Astrocyte (in vitro differentiated cells and primary cell): Measurements from ENCODE around the gene FHIT. TPM values are rescaled to one million over a fixed set of nuclear protein-coding genes. Genes with fewer than 3 reads are reported as not detected.

Experiments used
- DNase-seq: peaks from one replicate; pipeline ENCODE4 v3.0.0-alpha.2; 2010; ENCODE audit warnings: low read depth
- FAIRE-seq: peaks from 2 replicates; lab custom pipeline; 2011; peaks lifted over from hg19 to GRCh38; lab: Jason Lieb, UNC
- H2AFZ ChIP-seq: 2 replicates; pipeline ENCODE4 v1.6.0; 2012; ENCODE audit warnings: low read depth, low read length, inconsistent platforms
- H3K27ac ChIP-seq: 2 replicates; pipeline ENCODE4 v1.5.1; 2011; ENCODE audit warnings: low read depth, low read length, inconsistent platforms
- H3K27me3 ChIP-seq: 2 replicates; pipeline ENCODE4 v1.6.0; 2011; ENCODE audit warnings: low read length, inconsistent platforms; ENCODE audit not compliant: insufficient read depth
- H3K36me3 ChIP-seq: 2 replicates; pipeline ENCODE4 v1.5.1; 2011; ENCODE audit warnings: low read length, inconsistent platforms; ENCODE audit not compliant: insufficient read depth
- H3K4me1 ChIP-seq: 2 replicates; pipeline ENCODE4 v1.5.1; 2011; ENCODE audit warnings: low read length, inconsistent platforms; ENCODE audit not compliant: insufficient read depth
- H3K4me2 ChIP-seq: 2 replicates; pipeline ENCODE4 v1.6.0; 2012; ENCODE audit warnings: low read length, inconsistent platforms
- H3K4me3 ChIP-seq: 2 replicates; pipeline ENCODE4 v1.5.1; 2011; ENCODE audit warnings: low read depth, mild to moderate bottlenecking, low read length, inconsistent platforms; ENCODE audit not compliant: insufficient read depth
- H3K79me2 ChIP-seq: 2 replicates; pipeline ENCODE4 v1.6.0; 2012; ENCODE audit warnings: mild to moderate bottlenecking, low read length, inconsistent platforms; ENCODE audit not compliant: insufficient read depth
- H3K9ac ChIP-seq: 2 replicates; pipeline ENCODE4 v1.6.0; 2012; ENCODE audit warnings: mild to moderate bottlenecking, low read length, inconsistent platforms
- H3K9me3 ChIP-seq: 2 replicates; pipeline ENCODE4 v1.5.1; 2012; ENCODE audit warnings: low read depth, mild to moderate bottlenecking, low read length, inconsistent platforms; ENCODE audit not compliant: insufficient read depth
- H4K20me1 ChIP-seq: 2 replicates; pipeline ENCODE4 v1.6.0; 2012; ENCODE audit warnings: low read length, inconsistent platforms; ENCODE audit not compliant: insufficient read depth
- H3K27ac Mint-ChIP-seq: one replicate; pipeline ENCODE4 v1.8.0; 2021; ENCODE audit warnings: mild to moderate bottlenecking, mixed read lengths; ENCODE audit not compliant: unreplicated experiment
- H3K27me3 Mint-ChIP-seq: one replicate; pipeline ENCODE4 v1.8.0; 2021; ENCODE audit warnings: low read depth, mixed read lengths; ENCODE audit not compliant: unreplicated experiment
- H3K36me3 Mint-ChIP-seq: one replicate; pipeline ENCODE4 v1.8.0; 2021; ENCODE audit warnings: low read depth, mixed read lengths; ENCODE audit not compliant: unreplicated experiment
- H3K4me1 Mint-ChIP-seq: one replicate; pipeline ENCODE4 v1.8.0; 2021; ENCODE audit warnings: low read depth, mixed read lengths; ENCODE audit not compliant: unreplicated experiment
- H3K4me3 Mint-ChIP-seq: one replicate; pipeline ENCODE4 v1.8.0; 2021; ENCODE audit warnings: mild to moderate bottlenecking, moderate library complexity, mixed read lengths; ENCODE audit not compliant: unreplicated experiment
- H3K9me3 Mint-ChIP-seq: one replicate; pipeline ENCODE4 v1.8.0; 2021; ENCODE audit warnings: mild to moderate bottlenecking, mixed read lengths; ENCODE audit not compliant: unreplicated experiment
- CTCF ChIP-seq: IDR thresholded peaks from 2 replicates; pipeline ENCODE4 v1.5.1; 2011; ENCODE audit warnings: low read depth, mild to moderate bottlenecking, inconsistent platforms, low read length, moderate library complexity; ENCODE audit not compliant: insufficient read depth
- EZH2 ChIP-seq: IDR thresholded peaks from 2 replicates; pipeline ENCODE4 v1.6.1; 2012; ENCODE audit warnings: mild to moderate bottlenecking, low read length, inconsistent platforms; ENCODE audit not compliant: insufficient read depth
- total RNA-seq: library from RNA; stranded (reverse); gene quantifications from 2 replicates; pipeline ENCODE4 v1.2.1, GENCODE V29; 2021

The FHIT gene
- total RNA-seq, 1 donor from 2014 or later = 6.7 TPM

- Histone ChIP-seq H2AFZ (no peak overlapping the region), H3K4me3 (no peak overlapping the region), H3K9ac (no peak overlapping the region), H3K27me3 (no peaks in the 10 kb centered on the region), H3K9me3 (no peaks in the 10 kb centered on the region), H3K4me2 (no peak overlapping the region), H4K20me1 (no peaks in the 10 kb centered on the region), H3K27ac (no peak overlapping the region), H3K4me1 (no peaks in the 10 kb centered on the region), H3K79me2 (no peaks in the 10 kb centered on the region), H3K36me3 (no peaks in the 10 kb centered on the region)
- Mint-ChIP-seq H3K4me1 (no peaks in the 10 kb centered on the region), H3K27me3 (no peaks in the 10 kb centered on the region), H3K4me3 (no peak overlapping the region), H3K36me3 (no peaks in the 10 kb centered on the region), H3K27ac (no peak overlapping the region), H3K9me3 (peaks cover 2% of the 10 kb centered on the region)
- TF ChIP-seq EZH2 (no peak), CTCF (no peak)
- DNase-seq = no peak
- no peak for FAIRE-seq
These were observed 394.8 kb downstream of the FHIT start for GRCh38 chr3:60856257-60857046.

GRCh38 chr3:60855250-60855649 is 396.0 kb downstream of the FHIT start:
- H3K27me3 Mint-ChIP-seq = no peaks in the 10 kb centered on the region
- DNase-seq (no peak), FAIRE-seq (no peak)
- Histone ChIP-seq H3K27ac (no peak overlapping the region), H2AFZ (no peak overlapping the region), H3K4me1 (no peaks in the 10 kb centered on the region), H3K4me2 (no peak overlapping the region), H3K36me3 (no peaks in the 10 kb centered on the region), H3K9ac (no peak overlapping the region), H3K79me2 (no peaks in the 10 kb centered on the region), H3K27me3 (no peaks in the 10 kb centered on the region), H3K4me3 (no peak overlapping the region), H4K20me1 (no peaks in the 10 kb centered on the region), H3K9me3 (no peaks in the 10 kb centered on the region)
- H3K9me3 Mint-ChIP-seq = peaks cover 2% of the 10 kb centered on the region
- H3K4me1 Mint-ChIP-seq = no peaks in the 10 kb centered on the region
- no peak for TF ChIP-seq CTCF
- H3K36me3 Mint-ChIP-seq = no peaks in the 10 kb centered on the region
- no peak overlapping the region for H3K27ac Mint-ChIP-seq
- H3K4me3 Mint-ChIP-seq = no peak overlapping the region

GRCh38 chr3:60854791-60855190 is 396.5 kb downstream of the FHIT start:
- no peaks in the 10 kb centered on the region for H3K4me1 Mint-ChIP-seq
- Histone ChIP-seq H3K27me3 (no peaks in the 10 kb centered on the region), H3K4me3 (no peak overlapping the region), H4K20me1 (no peaks in the 10 kb centered on the region), H3K79me2 (no peaks in the 10 kb centered on the region), H3K9me3 (no peaks in the 10 kb centered on the region), H3K4me2 (no peak overlapping the region), H3K9ac (no peak overlapping the region), H3K27ac (no peak overlapping the region), H3K36me3 (no peaks in the 10 kb centered on the region), H3K4me1 (no peaks in the 10 kb centered on the region), H2AFZ (no peak overlapping the region)
- no peak overlapping the region for H3K4me3 Mint-ChIP-seq
- no peak for TF ChIP-seq CTCF
- TF ChIP-seq EZH2 = no peak
- H3K9me3 Mint-ChIP-seq = peaks cover 2% of the 10 kb centered on the region
- FAIRE-seq = no peak
- H3K36me3 Mint-ChIP-seq = no peaks in the 10 kb centered on the region
- no peaks in the 10 kb centered on the region for H3K27me3 Mint-ChIP-seq
- H3K27ac Mint-ChIP-seq = no peak overlapping the region
- no peak for DNase-seq
